ENCODE results near the gene UBTD1. TPM values are rescaled to one million over a fixed set of nuclear protein-coding genes. Genes with fewer than 3 reads are reported as not detected.

UBTD1 gene
- total and polyA plus RNA-seq, 10 of the 15 experiments (the other 5 are each of a cell fraction or from before 2014, with no cell fraction given), result 0.04 to 1.5 (median 1.2) TPM; not detected in 1

- TF ChIP-seq HSF1 (IDR thresholded peaks at IDR 0.05; ENCODE audit: low read depth, low read length) (no peak), RCOR1 (conservative IDR thresholded peaks at IDR 0.05; ENCODE audit: low read depth, low read length) (no peak)
Measured at GRCh38 chr10:97598407-97599271, 99.9 kb downstream of the UBTD1 start (continued).

- Histone ChIP-seq H3K9ac (ENCODE audit: control insufficient read depth, insufficient read depth, low read length) (no peak overlapping the region), H3K27ac (ENCODE audit: control insufficient read depth, insufficient read depth) (no peak overlapping the region), H2AFZ (ENCODE audit: control insufficient read depth, low read depth, low read length) (no peak overlapping the region), H3K4me3 (no peak overlapping the region), H3K79me2 (ENCODE audit: control insufficient read depth, insufficient read depth, low read length) (no peaks in the 10 kb centered on the region), H3K27me3 (replicated peaks in 1 of 2; ENCODE audit: control insufficient read depth in 2 of 2, insufficient read depth in 2 of 2, low read length in 1 of 2) (no peaks in the 10 kb centered on the region; a peak in 1 of 4 replicates), H3K9me3 (replicated peaks; ENCODE audit: control insufficient read depth, insufficient read depth, low read length) (no peaks in the 10 kb centered on the region), H3K4me1 (ENCODE audit: control insufficient read depth, insufficient read depth, low read length) (no peaks in the 10 kb centered on the region), H3K4me2 (ENCODE audit: control insufficient read depth, insufficient read depth) (no peak overlapping the region), H4K20me1 (ENCODE audit: control insufficient read depth, insufficient read depth) (no peaks in the 10 kb centered on the region), H3K36me3 (ENCODE audit: control insufficient read depth in 2 of 2, insufficient read depth in 2 of 2, low read length in 1 of 2) (no peaks in the 10 kb centered on the region)
- ChIA-PET RAD21 (ENCODE audit: unreplicated experiment) (no interaction called here), POLR2A (no interaction called here), CTCF (interaction anchor here (1.4 to 1.9 kb wide), 2 partner anchors 13 to 27 kb away, joined by 3 to 6 read pairs; partner anchors contain the start of gene ANKRD2), SMC1A (ENCODE audit: uncharacterized antibody, unreplicated experiment) (no interaction called here)
- DNase-seq (ENCODE audit: low read depth, low spot score), result no peak
- TF ChIP-seq, protein P1, sequence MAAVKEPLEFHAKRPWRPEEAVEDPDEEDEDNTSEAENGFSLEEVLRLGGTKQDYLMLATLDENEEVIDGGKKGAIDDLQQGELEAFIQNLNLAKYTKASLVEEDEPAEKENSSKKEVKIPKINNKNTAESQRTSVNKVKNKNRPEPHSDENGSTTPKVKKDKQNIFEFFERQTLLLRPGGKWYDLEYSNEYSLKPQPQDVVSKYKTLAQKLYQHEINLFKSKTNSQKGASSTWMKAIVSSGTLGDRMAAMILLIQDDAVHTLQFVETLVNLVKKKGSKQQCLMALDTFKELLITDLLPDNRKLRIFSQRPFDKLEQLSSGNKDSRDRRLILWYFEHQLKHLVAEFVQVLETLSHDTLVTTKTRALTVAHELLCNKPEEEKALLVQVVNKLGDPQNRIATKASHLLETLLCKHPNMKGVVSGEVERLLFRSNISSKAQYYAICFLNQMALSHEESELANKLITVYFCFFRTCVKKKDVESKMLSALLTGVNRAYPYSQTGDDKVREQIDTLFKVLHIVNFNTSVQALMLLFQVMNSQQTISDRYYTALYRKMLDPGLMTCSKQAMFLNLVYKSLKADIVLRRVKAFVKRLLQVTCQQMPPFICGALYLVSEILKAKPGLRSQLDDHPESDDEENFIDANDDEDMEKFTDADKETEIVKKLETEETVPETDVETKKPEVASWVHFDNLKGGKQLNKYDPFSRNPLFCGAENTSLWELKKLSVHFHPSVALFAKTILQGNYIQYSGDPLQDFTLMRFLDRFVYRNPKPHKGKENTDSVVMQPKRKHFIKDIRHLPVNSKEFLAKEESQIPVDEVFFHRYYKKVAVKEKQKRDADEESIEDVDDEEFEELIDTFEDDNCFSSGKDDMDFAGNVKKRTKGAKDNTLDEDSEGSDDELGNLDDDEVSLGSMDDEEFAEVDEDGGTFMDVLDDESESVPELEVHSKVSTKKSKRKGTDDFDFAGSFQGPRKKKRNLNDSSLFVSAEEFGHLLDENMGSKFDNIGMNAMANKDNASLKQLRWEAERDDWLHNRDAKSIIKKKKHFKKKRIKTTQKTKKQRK (IDR thresholded peaks at IDR 0.05; ENCODE audit: low read depth, low read length), result no peak
- TF ChIP-seq ZNF274 (IDR thresholded peaks at IDR 0.05; ENCODE audit: insufficient read depth, insufficient read length) (no peak), ELK1 (IDR thresholded peaks at IDR 0.05; ENCODE audit: low read depth, low read length) (no peak)
- no peak for ATAC-seq
- no peak for FAIRE-seq
- BruUV-seq (replicated peaks), result no TSS peak
- 61% methylated on average over 6 of the region's 6 CpGs for WGBS (ENCODE audit: insufficient coverage, insufficient replicate concordance, low lambda C conversion rate, missing lambda C conversion rate)
- in situ Hi-C loops (cut with MboI), result no loop called here
- intact Hi-C loops (cut with micrococcal nuclease; ENCODE audit: unreplicated experiment), result no loop called here
Measured at GRCh38 chr10:97599272-97599619, 100.5 kb downstream of the UBTD1 start.

Measured in GM12878 (cell line).